HG03045 (cell line): ENCODE data around the gene SYCE3.

Experiments used
- ATAC-seq: cut with Tn5 transposase; IDR thresholded peaks from one replicate; pipeline ENCODE4 v1.9.1; 2021; ENCODE audit warnings: mild to moderate bottlenecking, moderate library complexity; ENCODE audit not compliant: unreplicated experiment

The SYCE3 gene

DNA sequence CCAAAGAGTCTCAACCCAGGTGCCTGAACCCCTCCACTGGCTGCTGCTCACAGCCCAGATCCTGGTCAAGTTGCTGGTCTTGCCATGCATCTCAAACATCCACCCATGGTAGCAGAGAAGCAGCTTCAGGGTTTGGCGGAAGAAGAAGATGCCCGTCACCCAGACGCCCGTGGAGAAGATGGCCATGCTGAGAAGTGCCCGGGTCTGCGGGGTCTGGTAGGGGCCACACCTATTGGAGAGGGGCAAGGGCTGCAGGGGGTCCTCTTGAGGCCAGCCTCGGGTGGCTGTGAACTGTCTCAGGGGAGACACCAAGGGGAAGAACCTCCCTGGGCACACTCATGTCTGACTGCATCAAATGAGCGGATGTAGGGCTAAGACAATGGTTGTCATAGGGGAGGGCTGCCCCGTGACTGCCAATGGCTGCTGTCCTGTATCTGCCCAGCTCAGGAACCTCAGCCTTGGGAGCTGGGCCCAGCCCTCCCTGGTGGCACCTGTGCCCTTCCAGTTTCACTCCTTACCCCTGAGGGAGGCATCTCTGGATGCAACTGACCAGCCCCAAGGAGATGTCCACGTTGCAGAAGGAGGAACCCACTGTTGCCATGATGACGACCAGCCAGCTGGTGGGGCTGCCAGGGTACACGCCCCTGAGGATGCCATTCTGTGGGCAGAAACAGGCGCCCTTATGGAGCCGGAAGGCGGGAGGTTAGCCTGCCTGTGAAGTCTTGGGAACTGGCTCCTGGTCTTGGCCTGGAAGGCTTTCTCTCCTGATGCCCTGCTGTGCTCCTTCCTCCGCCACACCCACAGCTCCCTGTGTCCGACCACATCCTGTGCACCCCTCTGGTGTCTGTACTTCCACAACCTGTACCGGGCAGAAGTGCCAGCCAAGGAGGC is 14.3 kb upstream of the SYCE3 start:
- no peak for ATAC-seq

DNA sequence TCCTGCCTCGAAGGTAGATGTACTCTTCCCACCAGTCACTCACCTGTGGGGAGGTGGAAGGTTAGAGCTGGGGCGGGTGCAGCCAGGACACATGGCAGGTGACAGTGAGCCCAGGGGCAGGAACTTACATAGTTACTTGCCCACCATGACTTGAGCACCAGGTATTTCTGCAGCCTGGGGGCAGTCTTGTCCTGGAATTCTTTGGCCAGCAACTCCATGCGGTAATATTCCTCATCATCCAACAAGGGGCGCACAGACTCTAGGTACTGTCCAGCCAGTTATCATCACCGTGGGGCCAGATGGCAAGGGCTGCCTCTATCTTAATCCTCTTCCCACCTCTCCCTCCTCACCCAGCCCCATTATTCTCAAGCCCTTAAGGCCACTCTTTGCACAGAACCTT is 13.4 kb upstream of the SYCE3 start:
- ATAC-seq: no peak

DNA sequence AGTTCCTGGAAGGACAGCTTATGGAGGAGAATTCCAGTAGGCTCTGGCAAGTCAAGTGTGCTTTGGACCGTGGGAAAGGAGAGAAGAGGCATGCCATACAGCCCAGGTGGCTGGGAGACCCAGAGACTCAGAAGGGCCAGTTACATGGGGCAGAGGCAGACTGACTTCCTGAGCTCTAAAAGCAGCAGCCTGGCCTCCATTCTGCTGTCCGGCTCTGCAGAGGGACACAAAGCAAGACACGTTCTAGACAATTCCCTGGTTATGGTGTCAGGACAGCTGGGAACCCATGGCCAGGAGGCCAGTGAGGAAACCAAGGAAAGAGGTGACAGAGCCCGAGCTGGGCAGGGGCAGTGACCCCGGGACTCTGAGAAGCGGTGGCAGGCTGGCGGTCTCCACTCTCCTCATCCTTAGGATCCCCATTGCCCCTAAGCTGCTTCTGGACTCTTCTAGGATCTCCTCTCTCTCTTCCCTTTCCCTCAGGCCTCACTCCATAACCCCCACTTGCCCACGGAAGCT is 12.8 kb upstream of the SYCE3 start:
- ATAC-seq: no peak

DNA sequence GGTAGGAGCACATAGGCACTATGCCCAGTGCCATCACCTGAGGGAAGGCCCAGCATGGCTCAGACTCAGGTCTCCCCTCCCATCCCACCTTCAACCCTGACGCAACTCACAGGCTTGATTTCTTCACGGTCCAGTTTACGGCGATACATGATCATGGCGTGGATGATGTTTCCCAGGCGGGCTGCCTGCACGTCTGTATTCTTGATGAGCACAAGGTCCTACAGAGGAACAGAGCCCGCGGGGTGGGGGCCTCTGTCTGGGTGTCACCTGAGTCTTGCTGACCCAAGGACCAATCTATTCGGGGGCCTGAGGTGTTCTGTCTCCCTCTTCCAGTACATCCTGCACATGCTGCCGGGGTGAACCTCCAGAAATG is 11.7 kb upstream of the SYCE3 start:
- no peak for ATAC-seq

DNA sequence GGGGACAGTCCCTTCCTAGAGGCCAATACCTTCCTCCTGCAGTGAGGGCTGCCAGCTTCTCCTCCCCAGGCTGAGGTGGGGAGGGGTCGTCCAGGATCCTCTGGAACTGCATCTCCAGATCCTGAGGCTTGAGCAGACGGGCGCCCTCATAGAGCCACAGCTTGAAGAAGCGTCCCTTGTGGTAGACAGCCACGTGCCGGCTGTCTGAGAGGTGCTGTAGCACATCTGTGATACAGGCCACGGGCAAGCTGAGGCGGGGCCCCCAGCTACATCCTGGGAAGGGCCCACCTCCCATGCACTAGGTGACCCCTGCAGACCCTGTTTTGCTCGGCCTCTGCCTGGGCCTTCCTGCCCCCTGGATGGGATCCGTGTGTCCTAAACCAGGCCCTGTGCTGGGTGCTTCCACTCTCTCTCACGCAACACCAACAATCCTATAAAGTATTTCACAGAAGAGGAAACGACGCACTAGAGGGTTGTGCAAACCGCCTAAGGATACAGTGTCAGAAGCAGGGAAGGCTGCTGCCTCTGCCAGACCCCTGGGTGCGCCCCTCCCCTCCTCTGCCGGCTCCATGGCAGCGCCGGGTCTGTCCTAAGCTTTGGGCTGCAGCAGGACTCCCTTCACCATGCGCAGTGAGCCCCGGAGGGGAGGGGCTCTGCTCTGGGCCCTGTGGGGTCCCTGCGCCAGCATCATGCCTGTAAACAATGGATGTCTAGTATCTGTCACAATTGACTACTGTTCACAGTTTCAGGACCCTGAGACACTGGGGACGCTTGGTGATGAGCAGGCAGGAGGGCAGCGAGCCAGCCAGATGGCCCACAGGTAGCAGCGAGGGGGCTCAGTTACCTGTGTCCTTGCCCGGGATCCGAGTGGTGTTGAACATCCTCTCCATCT is 11.0 kb upstream of the SYCE3 start:
- no peak for ATAC-seq

DNA sequence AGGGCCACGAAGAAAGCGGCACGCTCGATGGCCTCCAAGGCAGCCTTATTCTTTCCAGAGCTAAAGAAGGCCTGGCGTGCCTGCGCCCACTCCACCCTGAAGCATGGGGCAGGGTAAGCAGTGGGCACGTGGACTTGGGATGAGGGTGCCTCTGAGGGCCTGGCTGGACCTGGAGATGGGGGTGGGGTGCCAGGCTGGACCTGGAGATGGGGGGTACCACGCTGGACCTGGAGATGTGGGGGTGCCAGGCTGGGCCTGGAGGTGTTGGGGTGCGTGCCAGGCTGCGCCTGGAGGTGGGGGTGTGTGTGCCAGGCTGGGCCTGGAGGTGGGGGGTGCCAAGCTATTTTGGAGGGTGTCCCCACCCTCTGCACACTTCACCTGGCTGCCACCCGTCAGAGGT is 10.2 kb upstream of the SYCE3 start:
- ATAC-seq: no peak

DNA sequence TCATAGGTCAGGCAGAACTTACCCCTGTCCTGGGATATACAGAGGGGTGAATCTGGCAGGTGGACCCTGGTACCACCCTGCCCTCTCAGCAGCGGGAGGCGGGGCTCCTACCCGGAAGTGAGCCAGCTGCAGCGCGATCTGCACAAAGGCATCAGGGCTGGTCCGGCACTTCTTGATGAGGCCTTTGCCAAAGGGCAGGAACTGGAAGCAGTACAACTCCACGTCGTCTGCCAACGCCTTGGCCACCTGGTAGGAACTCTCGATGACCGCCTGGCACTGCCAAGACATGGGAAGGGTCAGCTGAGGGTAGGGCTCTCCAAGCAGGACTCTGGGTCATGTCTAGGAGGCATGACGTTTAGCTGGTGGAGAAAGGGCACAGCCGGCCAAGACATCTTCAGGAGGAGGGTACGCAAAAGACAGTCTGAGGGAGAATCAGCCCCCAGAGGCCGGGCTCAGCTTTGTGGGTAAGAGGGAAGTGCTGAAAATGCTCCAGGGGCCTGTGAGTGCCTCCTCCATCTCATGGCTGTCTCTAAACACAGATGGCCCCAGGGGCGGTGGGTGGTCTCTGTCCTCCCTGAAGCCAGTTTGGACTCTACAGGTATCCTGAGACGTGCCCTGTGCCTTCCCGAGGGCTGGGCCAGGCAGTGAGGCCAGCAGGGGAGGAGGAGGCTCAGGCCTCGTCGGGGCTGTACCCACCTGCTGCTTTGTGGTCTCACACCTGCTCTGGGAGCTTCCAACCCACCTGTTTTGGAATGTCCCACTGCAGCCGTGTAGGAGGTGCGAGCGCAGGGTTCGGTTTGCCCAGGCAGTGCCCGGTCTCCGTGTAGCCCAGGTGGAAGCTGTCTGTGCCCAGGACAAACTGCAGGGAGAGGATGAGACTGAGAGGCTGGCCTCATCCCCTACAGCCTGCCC is 8.8 kb upstream of the SYCE3 start:
- no peak for ATAC-seq

DNA sequence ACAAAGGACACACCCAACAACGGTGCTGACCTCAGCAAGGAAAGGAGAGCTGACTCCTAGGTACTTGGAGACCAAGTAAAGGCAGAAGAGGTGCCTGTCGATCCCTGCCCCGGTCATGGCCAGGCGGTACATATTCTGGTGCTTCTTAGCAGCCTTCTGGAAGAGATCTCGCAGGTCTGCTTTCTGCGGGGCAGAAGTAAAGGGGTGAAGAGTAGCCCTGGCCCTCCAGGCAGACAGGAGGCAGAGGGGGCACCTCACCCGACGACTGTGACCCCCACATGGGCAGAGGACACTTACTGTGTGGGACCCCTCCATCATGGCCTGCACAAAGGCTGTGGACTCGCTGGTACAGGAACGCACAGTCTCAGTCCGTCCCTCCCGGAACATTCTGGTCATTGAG is 8.1 kb upstream of the SYCE3 start:
- ATAC-seq: no peak

DNA sequence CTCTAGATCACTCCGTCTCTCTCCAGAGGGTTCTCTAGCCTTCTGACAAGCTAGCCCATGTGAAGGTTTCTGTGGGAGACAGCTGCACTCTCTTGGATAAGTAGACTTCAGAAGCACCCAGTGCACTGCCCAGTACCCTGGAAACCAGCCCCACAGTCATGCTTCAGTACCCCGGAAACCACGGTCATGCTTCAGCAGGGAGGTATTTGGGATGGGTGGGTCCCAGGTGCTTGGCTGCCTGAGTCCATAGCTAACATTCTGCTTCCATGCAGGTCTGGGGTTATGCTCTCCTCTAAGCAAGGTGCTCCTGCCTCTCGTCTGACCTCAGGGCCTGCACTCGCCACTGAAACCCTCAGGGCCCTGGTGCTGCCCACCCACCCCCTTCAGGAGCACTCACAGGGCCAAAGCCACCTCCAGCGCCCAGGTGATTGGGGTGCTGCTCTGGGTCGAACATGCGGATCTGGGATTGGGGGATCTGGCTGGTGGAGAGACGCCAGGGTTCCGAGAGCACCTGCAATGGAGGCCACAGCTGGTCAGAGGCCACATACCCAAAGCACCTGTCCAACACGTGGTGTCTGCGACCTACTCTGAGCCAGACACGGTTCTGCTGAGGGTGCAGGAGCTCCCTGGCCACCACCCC is 7.3 kb upstream of the SYCE3 start:
- no peak for ATAC-seq

DNA sequence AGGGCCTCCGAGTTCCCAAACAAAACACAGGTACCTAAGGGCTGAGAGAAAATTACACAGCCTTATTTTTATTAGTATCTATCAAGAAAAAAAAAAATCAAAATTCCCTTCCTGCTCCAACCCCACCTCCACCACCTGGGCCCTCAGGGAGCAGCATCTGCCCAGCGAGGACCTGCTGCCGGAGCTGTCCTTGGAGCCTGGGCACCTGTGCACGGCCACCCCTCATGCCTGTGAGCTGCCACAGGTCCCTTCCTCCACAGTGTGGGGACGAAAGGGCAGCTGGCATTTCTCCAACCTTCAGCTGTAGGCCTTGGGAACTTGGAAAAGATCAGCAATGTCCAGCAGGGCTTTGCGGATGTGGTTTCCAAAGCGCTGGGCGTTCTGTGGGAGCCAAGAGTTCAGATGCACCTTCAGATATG is 6.3 kb upstream of the SYCE3 start:
- ATAC-seq: no peak

DNA sequence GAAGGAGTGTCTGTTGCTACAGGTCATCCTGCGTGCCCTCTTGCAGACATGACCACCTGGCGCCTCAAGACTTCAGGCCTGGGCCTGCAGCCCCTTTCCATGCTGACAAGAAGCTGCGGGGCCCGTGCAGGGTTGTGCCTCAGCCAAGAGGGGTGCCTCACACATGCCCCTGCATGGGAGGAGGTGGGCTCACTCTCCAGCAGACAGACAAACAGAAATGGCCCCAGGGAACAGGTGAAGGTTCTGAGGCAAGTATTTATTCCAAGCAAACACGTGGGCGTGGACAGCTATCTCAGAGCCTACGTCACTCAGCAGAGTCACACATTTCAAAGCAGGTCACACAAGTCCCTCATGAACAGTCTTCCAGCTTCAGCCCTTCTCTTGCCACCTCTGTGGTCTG is 5.9 kb upstream of the SYCE3 start:
- no peak for ATAC-seq

DNA sequence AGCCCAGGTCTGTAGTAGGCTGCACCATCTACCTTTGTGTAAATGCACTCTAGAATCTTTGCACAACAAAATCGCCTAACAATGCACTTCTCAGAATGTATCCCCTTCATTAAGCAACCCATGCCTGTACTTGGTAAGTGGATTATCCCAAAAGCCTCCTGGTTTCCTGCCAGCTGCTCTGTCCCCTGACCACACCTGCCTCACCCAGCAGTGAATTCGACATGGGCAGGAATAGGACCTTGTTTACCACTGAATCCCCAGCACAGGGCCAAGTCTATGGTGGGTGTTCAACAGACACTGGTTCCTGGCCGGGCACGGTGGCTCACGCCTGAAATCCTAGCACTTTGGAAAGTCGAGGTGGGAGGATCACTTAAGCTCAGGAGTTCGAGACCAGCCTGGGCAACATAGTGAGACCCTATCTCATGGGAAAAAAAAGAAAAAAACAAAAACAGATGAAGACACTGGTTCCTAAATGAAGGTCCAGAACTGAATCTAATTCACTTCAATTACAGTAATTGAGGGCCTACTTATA is 5.1 kb upstream of the SYCE3 start:
- no peak for ATAC-seq

DNA sequence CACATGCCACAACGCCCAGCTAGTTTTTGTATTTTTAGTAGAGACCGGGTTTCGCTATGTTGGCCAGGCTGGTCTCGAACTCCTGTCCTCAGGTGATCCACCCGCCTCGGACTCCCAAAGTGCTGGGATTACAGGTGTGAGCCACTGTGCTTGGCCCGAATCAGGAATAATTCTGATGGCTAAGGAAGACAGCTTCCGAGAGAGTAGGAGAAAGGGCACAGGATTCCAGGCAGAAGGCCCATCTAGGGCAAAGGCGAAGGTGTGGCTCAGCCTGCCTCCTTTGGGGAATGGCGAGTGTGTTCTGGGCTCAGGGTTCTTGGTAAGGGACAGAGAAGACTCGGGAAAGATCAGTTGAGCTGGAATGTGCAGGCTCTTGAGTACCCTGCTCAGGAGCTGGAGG is 1.6 kb upstream of the SYCE3 start:
- ATAC-seq: no peak

DNA sequence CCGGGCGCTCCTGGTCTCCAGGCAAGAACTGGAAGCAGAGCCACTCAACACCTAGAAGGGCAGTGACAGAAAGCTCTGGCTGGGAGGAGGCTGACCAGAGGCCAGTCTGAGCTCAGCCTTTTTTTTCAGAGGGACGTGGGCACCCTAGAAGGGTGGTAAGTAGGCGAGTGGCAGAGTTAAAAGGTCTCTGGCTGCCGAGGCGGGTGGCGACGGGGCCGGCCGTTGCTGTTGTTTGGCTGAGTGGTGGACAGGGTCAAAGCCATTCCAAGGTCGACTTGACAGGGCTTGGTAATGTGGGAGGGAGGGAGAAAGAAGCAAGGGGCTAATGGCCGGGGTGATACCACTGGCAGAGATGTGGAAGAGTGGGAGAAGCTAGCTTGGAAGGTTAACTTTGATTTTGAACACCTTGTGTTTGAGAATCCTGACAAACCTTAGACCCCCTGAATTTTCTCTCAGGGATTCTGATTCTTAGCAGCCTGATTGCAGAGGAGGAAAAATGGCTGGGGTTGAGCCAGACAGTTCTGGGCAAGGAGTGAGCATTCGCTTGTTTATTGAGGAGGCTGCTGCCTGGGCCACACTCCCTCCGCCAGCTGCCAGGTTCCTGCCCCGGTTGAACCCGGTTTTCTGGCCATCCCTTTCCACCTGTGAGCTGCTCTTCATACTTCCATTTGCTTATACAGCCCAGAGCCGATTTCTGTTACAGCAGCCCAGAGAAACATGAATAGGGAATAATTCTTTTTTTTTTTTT is 868 bp upstream of the SYCE3 start:
- peak; percentile 16 for ATAC-seq

DNA sequence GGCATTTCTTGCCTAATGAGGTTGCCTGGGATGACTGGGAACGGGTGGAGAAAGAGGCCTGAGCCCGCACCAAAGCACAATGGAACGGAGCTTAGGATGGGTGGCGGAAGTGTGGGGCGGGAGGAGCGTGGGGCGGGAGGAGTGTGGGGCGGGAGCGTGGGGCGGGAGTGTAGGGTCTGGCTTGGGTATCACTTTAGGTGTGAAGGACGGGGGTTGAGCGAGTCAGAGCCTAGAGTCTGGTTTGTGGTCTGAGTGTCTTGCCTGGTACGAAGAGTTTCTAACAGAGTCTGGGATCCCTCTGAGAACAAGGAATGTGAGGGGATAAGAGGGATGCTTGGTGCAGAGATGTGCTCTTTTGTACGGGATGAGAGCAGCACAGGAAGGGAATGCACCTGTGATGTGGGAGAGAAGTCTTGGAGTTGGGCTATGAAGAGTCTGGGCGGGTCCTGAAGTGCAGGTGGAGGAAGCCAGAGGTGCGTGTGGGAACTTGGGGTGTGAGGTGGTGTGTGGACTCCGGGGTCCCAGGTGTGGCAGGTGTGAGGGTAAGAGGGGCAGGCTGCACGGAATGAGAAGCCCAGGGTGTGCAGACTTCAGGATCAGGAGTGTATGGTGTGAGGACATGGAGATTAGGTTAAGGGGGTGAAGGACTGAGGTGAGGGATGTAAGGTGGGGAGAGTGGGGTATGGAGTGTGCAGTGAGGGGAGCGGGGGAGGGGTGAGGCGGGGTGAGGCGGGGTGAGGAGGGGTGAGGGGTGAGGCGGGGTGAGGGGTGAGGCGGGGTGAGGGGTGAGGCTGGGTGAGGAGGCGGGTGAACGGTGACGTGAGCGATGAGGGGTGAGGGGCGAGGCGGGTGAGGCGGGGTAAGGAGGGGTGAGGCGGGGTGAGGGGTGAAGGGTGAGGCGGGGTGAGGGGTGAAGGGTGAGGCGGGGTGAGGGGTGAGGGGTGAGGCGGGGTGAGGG is 1.0 kb downstream of the SYCE3 start:
- ATAC-seq: no peak

DNA sequence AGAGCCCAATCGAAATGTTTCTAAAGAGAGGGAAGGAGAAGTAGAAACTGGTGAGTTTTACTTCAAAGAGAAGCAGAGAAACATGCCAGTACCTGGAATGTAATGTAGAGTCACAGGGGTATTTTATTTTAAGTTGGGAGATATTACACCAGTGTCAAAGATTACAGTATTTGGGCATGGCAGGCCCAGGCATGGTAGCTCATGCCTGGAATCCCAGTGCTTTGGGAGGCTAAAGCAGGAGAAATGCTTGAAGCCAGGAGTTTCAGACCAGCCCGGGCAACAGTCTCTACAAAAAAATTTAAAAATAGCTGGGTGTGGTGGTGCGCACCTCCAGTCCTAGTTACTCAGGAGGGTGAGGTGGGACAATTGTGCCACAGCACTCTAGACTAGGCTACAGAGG is 2.7 kb downstream of the SYCE3 start:
- no peak for ATAC-seq

DNA sequence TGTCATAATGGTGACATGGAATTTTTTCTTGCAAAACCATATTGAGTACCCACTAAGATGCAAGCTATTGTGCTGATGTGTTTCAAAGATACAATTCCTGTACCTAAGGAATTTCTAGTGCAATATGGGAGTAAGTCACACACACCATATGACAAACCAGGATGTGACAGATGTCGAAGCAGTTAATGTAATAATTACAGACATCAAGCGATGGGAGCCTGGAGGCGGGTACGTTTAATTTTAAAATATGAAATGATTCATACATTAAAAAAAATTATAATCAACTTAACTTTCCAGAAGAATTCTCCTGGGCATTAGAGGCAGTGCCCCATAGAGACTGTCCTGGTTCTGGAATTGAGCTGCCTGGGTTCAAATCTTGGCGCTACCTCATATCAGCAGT is 6.0 kb downstream of the SYCE3 start:
- no peak for ATAC-seq

DNA sequence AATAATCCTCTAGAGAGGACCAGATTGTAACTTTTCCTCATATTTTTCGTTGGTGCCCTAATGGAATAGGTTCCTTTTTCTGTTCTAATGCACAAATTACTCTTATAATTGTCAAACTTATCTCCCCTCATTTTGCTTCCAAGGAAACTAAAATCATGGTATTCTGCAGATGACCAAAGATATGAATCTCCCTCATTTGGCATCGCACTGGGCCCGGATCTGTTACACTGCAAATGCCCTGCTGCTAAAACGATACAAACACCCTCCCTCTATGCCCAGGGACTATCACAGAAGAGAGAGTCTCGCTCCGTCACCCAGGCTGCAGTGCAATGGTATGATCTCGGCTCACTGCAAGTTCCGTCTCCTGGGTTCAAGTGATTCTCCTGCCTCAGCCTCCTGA is 9.4 kb downstream of the SYCE3 start:
- no peak for ATAC-seq
